ENCODE measurements around the gene ZC3H7A. TPM values are rescaled to one million over a fixed set of nuclear protein-coding genes. Genes with fewer than 3 reads are reported as not detected.
A peak's percentile ranks its signal among the peaks of the same experiment; 100 is the strongest.

The ZC3H7A gene
- total RNA-seq, 1 experiment from 2014 or later, result 54.9 TPM

- Histone ChIP-seq H3K36me3 (ENCODE audit: insufficient read depth, low read length) (peaks cover 18% of the 10 kb centered on the region; the same call in 1 of the 2 replicates), H3K9me3 (ENCODE audit: low read length) (no peaks in the 10 kb centered on the region), H2AFZ (ENCODE audit: low read length) (no peak overlapping the region), H3K4me3 (ENCODE audit: low read length) (no peak overlapping the region), H3K9ac (ENCODE audit: low read length) (no peak overlapping the region), H3K9me2 (replicated peaks; ENCODE audit: insufficient read depth, low read length) (no peaks in the 10 kb centered on the region), H3K4me2 (ENCODE audit: low read depth, low read length, poor library complexity, severe bottlenecking) (peak overlapping the region; percentile 52), H3K27me3 (ENCODE audit: low read length) (no peaks in the 10 kb centered on the region), H3K27ac (ENCODE audit: low read length) (peak overlapping the region; percentile 83), H3K79me2 (ENCODE audit: low read length) (peaks cover 71% of the 10 kb centered on the region), H4K20me1 (ENCODE audit: insufficient read depth, low read depth, low read length) (no peaks in the 10 kb centered on the region), H3K4me1 (ENCODE audit: low read length) (peaks cover 41% of the 10 kb centered on the region)
- no peak for DNase-seq
Measured at GRCh38 chr16:11780991-11781680, 15.9 kb downstream of the ZC3H7A start.

DNA sequence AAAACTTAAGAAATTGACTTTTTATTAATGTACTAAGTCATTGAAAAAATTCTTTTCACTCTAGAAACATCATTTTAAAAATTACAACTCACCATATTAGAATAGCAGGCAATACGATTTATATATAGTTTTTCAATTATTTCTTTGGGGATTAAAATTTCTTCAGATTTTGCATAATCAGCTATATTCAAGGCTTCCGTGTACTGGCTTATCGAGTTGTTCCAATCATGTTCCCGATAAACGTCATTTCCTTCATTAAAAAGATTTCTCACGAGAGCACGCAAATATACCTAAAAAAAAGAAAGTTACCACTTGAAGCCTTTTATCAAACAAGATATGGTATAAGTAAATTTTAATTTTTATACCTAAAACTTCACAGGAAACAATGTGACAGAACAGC is 18.0 kb downstream of the ZC3H7A start:
- H3K9ac ChIP-seq (ENCODE audit: low read length), result no peak overlapping the region
- H3K27ac ChIP-seq (ENCODE audit: low read length), result no peak overlapping the region
- no peak overlapping the region for H3K4me3 ChIP-seq (ENCODE audit: low read length)
- no peaks in the 10 kb centered on the region for H4K20me1 ChIP-seq (ENCODE audit: insufficient read depth, low read depth, low read length)
- DNase-seq, result no peak
- H3K4me2 ChIP-seq (ENCODE audit: low read depth, low read length, poor library complexity, severe bottlenecking), result no peak overlapping the region
- no peak overlapping the region for H2AFZ ChIP-seq (ENCODE audit: low read length)
- H3K9me3 ChIP-seq (ENCODE audit: low read length), result no peaks in the 10 kb centered on the region
- H3K9me2 ChIP-seq (replicated peaks; ENCODE audit: insufficient read depth, low read length), result no peaks in the 10 kb centered on the region
- no peaks in the 10 kb centered on the region for H3K27me3 ChIP-seq (ENCODE audit: low read length)
- peaks cover 36% of the 10 kb centered on the region for H3K4me1 ChIP-seq (ENCODE audit: low read length)
- H3K36me3 ChIP-seq (ENCODE audit: insufficient read depth, low read length), result peaks cover 25% of the 10 kb centered on the region; the same call in 1 of the 2 replicates
- H3K79me2 ChIP-seq (ENCODE audit: low read length), result peaks cover 56% of the 10 kb centered on the region

DNA sequence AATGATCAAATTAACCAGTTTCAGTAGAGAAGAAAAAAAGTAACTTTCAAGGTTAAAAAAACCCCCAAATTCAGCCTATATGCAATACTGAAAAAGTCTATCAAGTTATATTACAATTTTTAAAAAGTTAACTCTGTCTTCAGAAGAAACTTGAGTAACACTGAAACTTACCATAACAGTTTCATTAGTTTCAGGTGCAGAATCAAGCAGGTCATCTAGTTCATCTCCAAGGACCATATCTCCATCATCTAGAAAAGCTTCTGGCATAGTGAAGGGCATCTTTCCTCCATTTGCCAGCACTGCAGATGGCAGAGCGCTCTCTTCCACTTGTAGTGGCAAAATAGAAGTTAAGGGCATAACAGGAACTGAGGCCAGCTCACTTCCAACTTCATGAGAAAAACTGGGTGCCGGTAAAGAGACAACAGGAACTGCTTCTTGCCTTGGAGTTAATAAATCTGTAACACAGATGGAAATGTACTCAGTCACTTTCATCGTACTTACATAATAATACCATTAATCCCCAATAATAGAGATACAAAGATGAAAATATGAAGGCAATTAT is 22.9 kb downstream of the ZC3H7A start:
- H3K4me3 ChIP-seq (ENCODE audit: low read length), result no peak overlapping the region
- DNase-seq, result no peak
- H3K79me2 ChIP-seq (ENCODE audit: low read length), result peaks cover 23% of the 10 kb centered on the region
- peaks cover 26% of the 10 kb centered on the region for H3K4me1 ChIP-seq (ENCODE audit: low read length)
- H3K9ac ChIP-seq (ENCODE audit: low read length), result no peak overlapping the region
- no peaks in the 10 kb centered on the region for H3K9me3 ChIP-seq (ENCODE audit: low read length)
- no peaks in the 10 kb centered on the region for H3K27me3 ChIP-seq (ENCODE audit: low read length)
- no peaks in the 10 kb centered on the region for H4K20me1 ChIP-seq (ENCODE audit: insufficient read depth, low read depth, low read length)
- H3K9me2 ChIP-seq (replicated peaks; ENCODE audit: insufficient read depth, low read length), result no peaks in the 10 kb centered on the region
- H3K27ac ChIP-seq (ENCODE audit: low read length), result 0 out of 2 replicates have a peak overlapping the region, but pooled peaks have one; percentile 30
- H3K36me3 ChIP-seq (ENCODE audit: insufficient read depth, low read length), result peaks cover 33% of the 10 kb centered on the region; the same call in 1 of the 2 replicates
- H2AFZ ChIP-seq (ENCODE audit: low read length), result no peak overlapping the region
- H3K4me2 ChIP-seq (ENCODE audit: low read depth, low read length, poor library complexity, severe bottlenecking), result no peak overlapping the region

DNA sequence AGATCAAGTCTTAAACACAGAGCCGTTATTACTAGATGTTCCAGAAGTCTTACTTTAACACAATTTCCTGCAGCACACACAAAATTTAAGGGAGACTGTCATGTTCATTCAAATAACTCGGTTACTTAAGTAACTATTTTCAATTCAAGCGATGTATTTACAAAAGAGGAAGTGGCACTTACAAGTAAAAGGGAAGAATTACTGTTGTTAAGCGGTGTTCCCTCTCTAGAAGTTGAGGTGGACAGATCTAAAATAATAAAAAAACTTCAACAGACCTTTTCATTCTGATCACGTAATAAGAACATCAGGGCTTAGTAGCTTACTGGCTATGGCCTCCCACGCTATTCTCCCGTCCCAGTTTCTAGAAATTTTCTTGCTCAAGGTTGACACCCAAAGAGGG is 28.2 kb downstream of the ZC3H7A start:
- H3K36me3 ChIP-seq (ENCODE audit: insufficient read depth, low read length), result peaks cover 44% of the 10 kb centered on the region

GRCh38 chr16:11762431-11762830 is 34.6 kb downstream of the ZC3H7A start:
- Histone ChIP-seq H3K27ac (ENCODE audit: low read length) (no peak overlapping the region), H3K9ac (ENCODE audit: low read length) (no peak overlapping the region), H4K20me1 (ENCODE audit: insufficient read depth, low read depth, low read length) (no peaks in the 10 kb centered on the region), H3K4me1 (ENCODE audit: low read length) (peaks cover 7% of the 10 kb centered on the region), H3K79me2 (ENCODE audit: low read length) (peaks cover 18% of the 10 kb centered on the region), H2AFZ (ENCODE audit: low read length) (no peak overlapping the region), H3K9me3 (ENCODE audit: low read length) (no peaks in the 10 kb centered on the region), H3K9me2 (replicated peaks; ENCODE audit: insufficient read depth, low read length) (no peaks in the 10 kb centered on the region), H3K4me2 (ENCODE audit: low read depth, low read length, poor library complexity, severe bottlenecking) (no peak overlapping the region), H3K27me3 (ENCODE audit: low read length) (no peaks in the 10 kb centered on the region), H3K4me3 (ENCODE audit: low read length) (no peak overlapping the region), H3K36me3 (ENCODE audit: insufficient read depth, low read length) (peaks cover 62% of the 10 kb centered on the region)
- DNase-seq, result no peak

More for the DNA sequence above, 28.2 kb downstream of the ZC3H7A start:
- Histone ChIP-seq H3K9me3 (ENCODE audit: low read length) (no peaks in the 10 kb centered on the region), H2AFZ (ENCODE audit: low read length) (no peak overlapping the region), H3K27ac (ENCODE audit: low read length) (peak overlapping the region; percentile 92), H3K27me3 (ENCODE audit: low read length) (no peaks in the 10 kb centered on the region), H3K4me3 (ENCODE audit: low read length) (peak overlapping the region; percentile 55), H3K9ac (ENCODE audit: low read length) (peak overlapping the region; percentile 45), H4K20me1 (ENCODE audit: insufficient read depth, low read depth, low read length) (no peaks in the 10 kb centered on the region), H3K4me1 (ENCODE audit: low read length) (peaks cover 46% of the 10 kb centered on the region), H3K79me2 (ENCODE audit: low read length) (peaks cover 28% of the 10 kb centered on the region), H3K9me2 (replicated peaks; ENCODE audit: insufficient read depth, low read length) (no peaks in the 10 kb centered on the region), H3K4me2 (ENCODE audit: low read depth, low read length, poor library complexity, severe bottlenecking) (peak overlapping the region; percentile 81)
- peak; percentile 90 for DNase-seq

DNA sequence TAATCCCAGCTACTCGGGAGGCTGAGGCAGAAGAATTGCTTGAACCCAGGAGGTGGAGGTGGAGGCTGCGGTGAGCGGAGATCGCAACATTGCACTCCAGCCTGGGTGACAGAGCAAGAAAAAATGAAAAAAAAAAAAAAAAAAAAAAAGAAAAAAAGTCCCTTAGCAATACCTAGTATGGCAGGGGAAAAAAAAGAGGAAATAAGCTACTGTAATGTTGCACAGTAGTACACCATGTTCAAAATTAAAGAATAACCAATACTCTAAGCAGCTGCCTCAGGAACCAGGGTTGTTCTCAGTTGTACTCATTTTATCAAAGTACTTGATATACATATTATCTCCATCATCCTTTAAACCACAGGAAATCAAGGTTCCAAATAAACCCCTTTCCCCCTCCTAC is 37.1 kb downstream of the ZC3H7A start:
- no peaks in the 10 kb centered on the region for H3K27me3 ChIP-seq (ENCODE audit: low read length)

DNA sequence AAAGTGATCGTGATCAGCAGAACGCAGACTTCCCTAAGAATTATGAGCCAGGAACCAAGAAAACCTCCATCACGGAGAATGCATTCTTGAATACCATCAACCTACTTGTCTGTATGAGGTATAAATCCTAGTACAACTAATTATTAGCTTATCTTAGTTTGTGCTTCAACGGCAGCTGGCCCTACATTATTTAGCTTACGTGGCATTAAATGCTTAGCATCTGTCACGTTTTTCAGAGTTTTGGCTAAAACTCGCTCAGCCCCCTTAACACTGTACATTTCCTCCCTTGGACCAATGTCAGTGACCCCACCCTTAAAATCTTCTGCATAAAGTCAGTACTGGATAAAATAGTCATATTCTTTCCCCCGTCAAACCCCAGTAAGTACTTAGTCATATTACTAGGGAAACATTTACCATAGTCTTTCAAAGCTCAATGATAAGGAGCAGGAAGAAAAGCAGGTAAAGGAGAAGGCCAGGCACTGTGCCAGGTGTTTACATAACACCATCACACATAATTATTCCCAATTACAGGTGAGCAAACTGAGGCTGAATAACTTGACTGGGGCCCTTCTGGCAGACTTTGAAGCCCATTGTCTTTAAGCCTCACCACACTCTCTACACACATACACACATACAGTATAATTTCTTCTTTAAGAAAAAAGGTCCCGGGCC is 37.8 kb downstream of the ZC3H7A start:
- no peaks in the 10 kb centered on the region for H3K4me1 ChIP-seq (ENCODE audit: low read length)
- H4K20me1 ChIP-seq (ENCODE audit: insufficient read depth, low read depth, low read length), result no peaks in the 10 kb centered on the region
- H2AFZ ChIP-seq (ENCODE audit: low read length), result no peak overlapping the region
- DNase-seq, result no peak
- no peaks in the 10 kb centered on the region for H3K27me3 ChIP-seq (ENCODE audit: low read length)
- no peak overlapping the region for H3K4me3 ChIP-seq (ENCODE audit: low read length)
- no peak overlapping the region for H3K27ac ChIP-seq (ENCODE audit: low read length)
- H3K79me2 ChIP-seq (ENCODE audit: low read length), result peaks cover 9% of the 10 kb centered on the region; the same call in 1 of the 2 replicates
- H3K9me3 ChIP-seq (ENCODE audit: low read length), result no peaks in the 10 kb centered on the region
- no peak overlapping the region for H3K9ac ChIP-seq (ENCODE audit: low read length)
- no peak overlapping the region for H3K4me2 ChIP-seq (ENCODE audit: low read depth, low read length, poor library complexity, severe bottlenecking)
- no peaks in the 10 kb centered on the region for H3K9me2 ChIP-seq (replicated peaks; ENCODE audit: insufficient read depth, low read length)
- H3K36me3 ChIP-seq (ENCODE audit: insufficient read depth, low read length), result peaks cover 54% of the 10 kb centered on the region

More for the DNA sequence above, 37.1 kb downstream of the ZC3H7A start:
- H4K20me1 ChIP-seq (ENCODE audit: insufficient read depth, low read depth, low read length), result no peaks in the 10 kb centered on the region
- no peak overlapping the region for H3K4me3 ChIP-seq (ENCODE audit: low read length)
- H3K27ac ChIP-seq (ENCODE audit: low read length), result no peak overlapping the region
- H3K4me1 ChIP-seq (ENCODE audit: low read length), result no peaks in the 10 kb centered on the region
- H3K9ac ChIP-seq (ENCODE audit: low read length), result no peak overlapping the region
- no peaks in the 10 kb centered on the region for H3K9me3 ChIP-seq (ENCODE audit: low read length)
- no peak overlapping the region for H2AFZ ChIP-seq (ENCODE audit: low read length)
- peaks cover 59% of the 10 kb centered on the region for H3K36me3 ChIP-seq (ENCODE audit: insufficient read depth, low read length)
- H3K9me2 ChIP-seq (replicated peaks; ENCODE audit: insufficient read depth, low read length), result no peaks in the 10 kb centered on the region
- no peak for DNase-seq
- H3K79me2 ChIP-seq (ENCODE audit: low read length), result peaks cover 9% of the 10 kb centered on the region; the same call in 1 of the 2 replicates
- H3K4me2 ChIP-seq (ENCODE audit: low read depth, low read length, poor library complexity, severe bottlenecking), result no peak overlapping the region

Measured in Karpas-422 (cell line).